ENCODE data around the gene PRDM16.

The PRDM16 gene

DNA sequence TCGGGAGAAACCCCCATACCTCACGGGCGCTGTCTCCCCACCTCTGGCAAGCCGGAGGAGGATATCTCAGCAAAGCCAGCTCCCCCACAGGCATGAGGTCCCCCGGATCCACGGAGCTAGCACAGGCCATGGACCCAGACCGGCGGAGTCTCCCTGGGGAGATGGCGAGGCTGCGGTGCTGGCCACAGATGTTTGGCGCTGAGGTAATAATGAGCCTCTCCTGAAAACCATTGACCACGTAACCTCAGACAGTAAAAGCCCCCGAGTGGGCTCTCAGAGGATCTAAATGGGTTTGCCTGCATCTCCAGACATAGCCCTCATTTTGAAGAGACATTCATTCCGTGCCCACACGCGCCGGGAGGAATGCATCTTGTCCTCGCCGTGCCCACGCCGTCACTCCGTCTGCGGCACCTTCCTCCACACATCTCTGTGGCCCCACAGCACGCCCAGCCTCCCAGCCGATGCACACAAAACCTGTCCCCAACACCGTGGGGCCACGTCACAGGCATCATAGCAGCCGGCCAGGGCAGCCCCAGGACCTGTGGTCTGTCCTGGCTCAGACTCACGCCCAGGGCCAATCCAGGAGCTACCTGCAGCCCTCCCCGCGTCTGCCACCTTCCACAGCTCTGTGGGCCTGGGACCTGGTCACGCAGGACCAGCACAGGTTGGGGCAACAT, 150.9 kb downstream of the PRDM16 start:
- no peak for DNase-seq (ENCODE audit: low read depth in 2 of 3, low spot score in 2 of 3)

- no peak for DNase-seq (ENCODE audit: low read depth in 2 of 3, low spot score in 2 of 3)
Measured at GRCh38 chr1:3221112-3222041, 152.4 kb downstream of the PRDM16 start.

DNA sequence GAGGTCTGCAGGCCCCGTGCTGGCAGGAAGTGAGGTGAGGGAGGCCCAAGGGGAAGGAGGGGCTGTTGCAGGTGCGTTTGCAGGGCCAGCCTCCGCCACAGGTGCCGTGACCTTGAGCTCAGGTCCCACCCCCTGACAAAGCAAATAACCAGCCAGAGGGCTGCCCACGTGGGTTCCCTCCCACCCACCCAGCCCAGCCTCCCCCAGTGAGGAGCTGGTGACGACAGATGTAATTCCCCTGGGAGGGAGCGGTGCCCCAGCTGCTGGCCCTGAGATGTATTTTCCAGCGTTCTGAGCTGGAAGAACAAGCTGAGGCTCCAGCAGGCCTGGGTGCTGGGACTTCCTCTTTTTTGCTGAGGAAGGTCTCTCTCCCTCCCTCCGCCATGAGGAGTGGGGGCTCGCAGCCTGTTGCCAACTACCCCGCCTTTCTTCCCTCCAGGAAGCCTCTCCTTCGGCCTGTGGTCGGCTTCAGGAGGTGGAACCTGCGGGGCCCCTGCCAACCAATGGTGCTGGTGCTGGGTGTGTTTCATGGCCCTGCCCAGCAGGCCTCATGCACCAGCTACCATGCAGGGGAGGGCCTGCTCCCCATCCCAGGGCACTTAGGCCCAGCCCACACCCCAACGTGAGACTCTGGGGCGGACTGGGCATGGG, 153.2 kb downstream of the PRDM16 start:
- DNase-seq (ENCODE audit: low read depth in 2 of 3, low spot score in 2 of 3), result no peak

- no peak for DNase-seq (ENCODE audit: low read depth in 2 of 3, low spot score in 2 of 3)
Measured at GRCh38 chr1:3225661-3226060, 156.7 kb downstream of the PRDM16 start.

GRCh38 chr1:3226191-3226590, 157.2 kb downstream of the PRDM16 start:
- no peak for DNase-seq (ENCODE audit: low read depth in 2 of 3, low spot score in 2 of 3)

DNA sequence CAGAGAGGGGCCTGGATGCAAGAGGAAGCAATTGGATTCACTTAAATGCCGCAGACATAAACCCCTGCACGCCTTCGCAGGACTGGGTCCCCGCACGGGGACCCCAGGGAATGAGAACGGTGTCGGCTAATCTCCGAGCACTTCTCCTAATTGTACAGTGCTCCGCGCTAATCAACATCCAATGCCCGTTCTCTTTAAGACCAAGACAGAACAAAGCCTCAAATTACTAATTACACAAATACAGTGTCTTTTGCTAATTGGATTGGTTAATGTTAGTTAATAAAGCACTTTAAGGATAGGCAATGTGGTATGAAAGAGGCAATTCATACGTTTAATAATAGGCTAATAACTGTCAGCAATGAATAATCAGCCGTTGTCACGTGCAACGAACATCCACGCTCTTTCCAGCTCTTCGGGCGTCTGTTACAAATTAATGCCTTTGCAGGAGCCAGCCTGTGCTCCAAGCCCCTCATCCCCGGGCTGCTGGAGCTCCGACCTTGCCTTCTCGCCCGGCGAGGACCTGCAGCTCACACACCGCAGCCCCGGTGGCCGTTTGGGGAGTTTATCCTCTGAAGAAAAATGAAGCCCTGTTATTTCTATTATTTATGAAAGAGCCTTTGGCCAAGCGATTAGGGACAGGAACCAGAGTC, 157.8 kb downstream of the PRDM16 start:
- DNase-seq (ENCODE audit: low read depth in 2 of 3, low spot score in 2 of 3), result no peak

- DNase-seq (ENCODE audit: low read depth in 2 of 3, low spot score in 2 of 3), result no peak
Measured at GRCh38 chr1:3227351-3227704, 158.3 kb downstream of the PRDM16 start.

GRCh38 chr1:3227893-3228292, 158.9 kb downstream of the PRDM16 start:
- no peak for DNase-seq (ENCODE audit: low read depth in 2 of 3, low spot score in 2 of 3)

- DNase-seq (ENCODE audit: low read depth in 2 of 3, low spot score in 2 of 3), result no peak
Measured at GRCh38 chr1:3229081-3229725, 160.2 kb downstream of the PRDM16 start.

- DNase-seq (ENCODE audit: low read depth in 2 of 3, low spot score in 2 of 3), result no peak
Measured at GRCh38 chr1:3230553-3230952, 161.6 kb downstream of the PRDM16 start.

GRCh38 chr1:3231245-3231644, 162.2 kb downstream of the PRDM16 start:
- DNase-seq (ENCODE audit: low read depth in 2 of 3, low spot score in 2 of 3), result no peak

- no peak for DNase-seq (ENCODE audit: low read depth in 2 of 3, low spot score in 2 of 3)
Measured at GRCh38 chr1:3231826-3232225, 162.8 kb downstream of the PRDM16 start.

DNA sequence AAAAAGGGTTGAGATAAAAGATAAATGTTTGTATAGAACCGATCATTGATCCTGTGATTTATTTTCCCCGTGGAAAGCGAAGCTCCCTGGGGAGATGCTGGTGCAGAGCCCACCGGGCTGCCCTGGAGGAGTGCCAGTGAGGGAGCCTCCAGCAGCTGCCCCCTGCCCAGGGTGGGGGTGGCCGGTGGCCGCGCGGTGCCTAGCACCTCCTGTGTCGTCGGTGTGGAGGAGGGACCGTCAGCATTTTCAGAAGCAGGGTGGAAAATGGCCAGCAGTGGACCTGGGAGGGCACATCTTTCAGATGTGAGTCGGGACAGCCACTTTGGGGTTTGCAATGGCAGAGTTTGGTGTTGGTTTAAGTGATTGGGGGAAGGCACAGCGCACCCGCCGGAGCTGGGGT, 164.0 kb downstream of the PRDM16 start:
- no peak for DNase-seq (ENCODE audit: low read depth in 2 of 3, low spot score in 2 of 3)

DNA sequence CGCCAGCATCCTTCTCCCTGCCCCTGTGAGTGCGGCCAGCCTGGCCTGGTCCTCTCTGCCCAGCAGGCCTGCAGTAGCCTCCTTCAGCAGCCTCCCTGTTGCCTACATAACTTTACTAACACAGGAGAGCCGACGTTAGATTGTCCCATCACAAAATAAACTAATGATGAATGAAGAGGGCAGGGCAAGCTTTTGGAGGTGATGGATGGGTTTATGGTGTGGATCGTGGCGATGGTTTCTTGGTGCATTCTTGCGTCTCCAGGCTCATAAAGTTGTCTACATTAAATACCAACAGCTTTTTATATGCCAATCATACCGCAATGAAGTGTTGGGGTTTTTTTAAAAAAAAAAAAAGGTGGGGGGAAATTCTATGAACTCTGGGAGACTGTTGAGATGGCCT, 164.5 kb downstream of the PRDM16 start:
- DNase-seq (ENCODE audit: low read depth in 2 of 3, low spot score in 2 of 3), result no peak

DNA sequence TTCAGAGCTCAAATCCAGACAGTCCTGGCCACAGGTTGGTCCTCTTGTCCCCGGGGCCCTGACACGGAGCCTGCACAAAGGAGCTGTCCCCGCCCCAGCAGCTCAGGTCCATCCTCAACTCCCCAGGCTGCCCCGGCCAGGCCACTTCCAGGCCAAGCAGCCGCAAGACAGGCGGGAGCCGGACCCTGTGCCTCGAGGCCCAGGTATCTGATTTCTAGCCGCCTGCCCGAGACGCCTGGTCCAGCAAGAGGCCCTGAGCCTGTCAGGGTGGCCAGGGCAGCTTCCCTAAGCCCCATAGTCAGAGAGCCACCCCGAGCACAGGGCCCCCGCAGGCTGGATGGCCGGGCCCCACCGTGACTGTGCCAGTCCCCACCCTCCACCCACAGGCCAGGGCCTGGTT, 165.3 kb downstream of the PRDM16 start:
- no peak for DNase-seq (ENCODE audit: low read depth in 2 of 3, low spot score in 2 of 3)

DNA sequence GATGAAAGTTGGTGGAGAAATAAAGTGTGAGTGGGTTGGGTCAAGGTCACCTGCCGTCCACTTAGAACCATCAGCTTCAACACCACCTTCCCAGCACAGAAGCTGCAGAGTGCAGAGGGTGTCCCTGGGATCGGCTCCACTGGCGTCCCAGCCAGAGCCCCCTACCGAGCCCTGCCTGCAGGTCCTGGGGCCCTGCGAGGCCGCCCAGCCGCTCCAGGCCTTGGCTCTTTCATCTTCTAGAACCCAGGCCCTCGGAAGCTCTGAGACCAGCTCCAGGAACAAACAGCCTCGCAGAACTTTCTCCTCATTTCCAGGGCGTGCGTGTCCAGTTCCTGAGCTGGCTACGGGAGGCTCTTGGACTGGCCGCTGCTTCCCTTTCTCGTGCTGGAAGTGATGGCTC, 166.0 kb downstream of the PRDM16 start:
- no peak for DNase-seq (ENCODE audit: low read depth in 2 of 3, low spot score in 2 of 3)

DNA sequence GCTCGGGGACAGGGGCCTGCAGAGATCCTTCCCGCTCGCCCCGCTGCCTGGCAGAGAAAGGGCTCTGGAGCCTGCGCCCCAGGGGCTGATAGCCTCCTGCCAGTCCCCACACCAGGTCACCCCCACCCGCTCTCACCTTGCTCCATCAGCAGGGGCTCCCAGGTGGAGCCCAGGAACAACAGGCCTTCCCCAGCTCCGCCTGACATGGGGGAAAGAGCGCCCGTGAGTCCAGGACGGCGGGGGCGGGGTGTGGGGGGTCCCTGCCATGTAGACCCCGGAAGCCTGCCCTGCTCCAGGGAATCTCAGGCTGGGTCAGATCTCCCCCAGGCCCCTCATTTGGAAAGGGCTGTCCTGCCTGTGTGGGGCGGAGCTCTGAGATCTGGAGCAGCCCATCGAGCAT, 166.5 kb downstream of the PRDM16 start:
- DNase-seq (ENCODE audit: low read depth in 2 of 3, low spot score in 2 of 3), result no peak

GRCh38 chr1:3236361-3236760, 167.4 kb downstream of the PRDM16 start:
- DNase-seq (ENCODE audit: low read depth in 2 of 3, low spot score in 2 of 3), result no peak

DNA sequence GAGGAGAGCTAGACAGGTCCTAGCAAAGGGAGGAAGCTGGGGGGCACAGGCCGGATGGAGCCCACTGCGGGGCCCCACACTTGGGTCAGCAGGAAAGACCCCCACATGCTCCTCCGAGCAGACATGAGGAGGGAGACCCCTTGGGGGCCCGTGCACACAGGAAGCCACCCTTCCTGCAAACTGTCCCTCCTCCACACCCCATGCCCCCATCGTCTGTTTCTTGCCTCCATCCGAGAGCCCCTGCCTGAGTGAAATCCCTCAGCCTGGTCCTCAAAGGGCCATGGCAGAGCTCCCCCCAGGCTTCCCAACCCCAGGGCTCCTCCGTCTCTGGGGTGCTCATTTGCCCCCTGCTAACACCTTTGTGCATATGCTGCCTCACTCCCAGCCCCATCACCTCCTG, 168.0 kb downstream of the PRDM16 start:
- DNase-seq (ENCODE audit: low read depth in 2 of 3, low spot score in 2 of 3), result no peak

- DNase-seq (ENCODE audit: low read depth in 2 of 3, low spot score in 2 of 3), result no peak
Measured at GRCh38 chr1:3237570-3237969, 168.6 kb downstream of the PRDM16 start.
